Muscle of back (tissue), 11 donors: ENCODE data around the gene TOP2B. TPM values are rescaled to one million over a fixed set of nuclear protein-coding genes. Genes with fewer than 3 reads are reported as not detected.

Experiments
- DNase-seq, 3 donors: peaks; one replicate each; pipeline versions ENCODE4 v3.0.0 to v3.0.0-alpha.2; 2013
- polyA plus RNA-seq, 10 donors: library from polyadenylated mRNA; unstranded; fragments of 120-200 nt; gene quantifications; one replicate each; pipeline ENCODE4 v1.2.1, GENCODE V29; 2013; ENCODE audit not compliant: insufficient read length in 10 of 10

The TOP2B gene
- polyA plus RNA-seq, 10 donors: 105 to 176 (median 137) TPM

GRCh38 chr3:25674670-25675069, 10.0 kb upstream of the TOP2B start:
- DNase-seq: no peak

- no peak for DNase-seq
Measured at GRCh38 chr3:25673738-25674298, 9.1 kb upstream of the TOP2B start.

- DNase-seq: no peak
Measured at GRCh38 chr3:25665315-25666280, 891 bp upstream of the TOP2B start.

GRCh38 chr3:25663869-25664811, 567 bp downstream of the TOP2B start:
- peak; percentile 47 to 88 (median 64) for DNase-seq

GRCh38 chr3:25663347-25663868, 1.3 kb downstream of the TOP2B start:
- peak in 2 of 3 donors; percentile 23 to 44 for DNase-seq

- peak in 2 of 3 donors; percentile 8 to 36 for DNase-seq
Measured at GRCh38 chr3:25662736-25663320, 1.9 kb downstream of the TOP2B start.

GRCh38 chr3:25661694-25662437, 2.8 kb downstream of the TOP2B start:
- peak in 1 of 3 donors; percentile 30 for DNase-seq

GRCh38 chr3:25658836-25659235, 5.9 kb downstream of the TOP2B start:
- no peak for DNase-seq

- no peak for DNase-seq
Measured at GRCh38 chr3:25657293-25657692, 7.4 kb downstream of the TOP2B start.

- no peak for DNase-seq
Measured at GRCh38 chr3:25655659-25656058, 9.0 kb downstream of the TOP2B start.

- DNase-seq: no peak
Measured at GRCh38 chr3:25654576-25654975, 10.1 kb downstream of the TOP2B start.

GRCh38 chr3:25653322-25653721, 11.4 kb downstream of the TOP2B start:
- DNase-seq: no peak

GRCh38 chr3:25652921-25653320, 11.8 kb downstream of the TOP2B start:
- no peak for DNase-seq

GRCh38 chr3:25648925-25649830, 15.5 kb downstream of the TOP2B start:
- DNase-seq: no peak

GRCh38 chr3:25648107-25648535, 16.6 kb downstream of the TOP2B start:
- peak; percentile 49 to 77 (median 52) for DNase-seq

- no peak for DNase-seq
Measured at GRCh38 chr3:25635038-25635437, 29.7 kb downstream of the TOP2B start.

GRCh38 chr3:25633919-25634318, 30.8 kb downstream of the TOP2B start:
- no peak for DNase-seq

GRCh38 chr3:25631989-25632388, 32.7 kb downstream of the TOP2B start:
- no peak for DNase-seq

- no peak for DNase-seq
Measured at GRCh38 chr3:25621087-25621486, 43.6 kb downstream of the TOP2B start.
